Stimulated activated CD4-positive, alpha-beta T cell treated with anti-CD3 and anti-CD28 coated beads, Interleukin-4, amount 100 ng/mL, for 4 hours (primary cell): Measurements from ENCODE around the gene RMDN2.
"Not testable (repeated sequence)": the region's sequence is repeated elsewhere in the genome, so short reads cannot be mapped to it uniquely, and the experiment has no call there.

Experiments used
- DNase-seq, 2 experiments: peaks; one replicate each; pipeline ENCODE4 v3.0.0-alpha.2; 2020

RMDN2 gene

DNA sequence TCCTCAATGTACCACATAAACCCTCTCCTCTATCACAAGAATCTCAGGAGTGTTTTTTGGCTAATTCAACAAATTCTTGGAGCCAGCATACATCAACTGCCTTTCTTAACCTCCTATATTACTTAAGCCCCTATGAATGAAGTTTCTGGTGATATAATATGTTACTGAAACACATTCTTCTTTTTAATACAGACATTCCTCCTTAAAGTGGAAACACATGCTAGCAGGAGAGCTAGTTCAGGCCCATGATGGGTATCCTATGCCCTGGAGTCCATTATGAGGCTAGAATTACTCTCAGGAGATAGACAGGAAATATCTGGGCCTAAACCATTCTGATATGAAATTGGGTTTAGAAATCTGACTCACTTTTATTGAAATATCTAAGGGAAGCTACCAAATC, 26.6 kb upstream of the RMDN2 start:
- DNase-seq, result no peak

DNA sequence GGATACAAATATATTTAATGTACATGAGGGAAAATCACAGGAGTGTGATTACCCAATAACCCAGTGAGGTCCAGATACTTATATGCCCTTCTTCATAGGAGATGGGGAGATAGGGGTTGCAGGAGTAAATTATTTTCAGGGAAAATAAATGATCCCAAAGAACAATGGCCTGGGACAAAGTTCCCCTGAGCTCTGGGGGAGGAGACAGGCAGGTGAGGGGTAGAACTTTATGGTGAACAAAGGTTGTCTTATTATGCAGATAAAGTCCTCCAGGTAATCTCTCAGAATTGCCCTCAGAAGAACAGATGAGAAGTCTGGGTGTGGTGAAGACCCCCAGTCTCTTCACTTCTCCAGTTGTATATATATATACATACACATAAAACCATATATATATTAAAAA, 22.1 kb upstream of the RMDN2 start:
- DNase-seq, result no peak

DNA sequence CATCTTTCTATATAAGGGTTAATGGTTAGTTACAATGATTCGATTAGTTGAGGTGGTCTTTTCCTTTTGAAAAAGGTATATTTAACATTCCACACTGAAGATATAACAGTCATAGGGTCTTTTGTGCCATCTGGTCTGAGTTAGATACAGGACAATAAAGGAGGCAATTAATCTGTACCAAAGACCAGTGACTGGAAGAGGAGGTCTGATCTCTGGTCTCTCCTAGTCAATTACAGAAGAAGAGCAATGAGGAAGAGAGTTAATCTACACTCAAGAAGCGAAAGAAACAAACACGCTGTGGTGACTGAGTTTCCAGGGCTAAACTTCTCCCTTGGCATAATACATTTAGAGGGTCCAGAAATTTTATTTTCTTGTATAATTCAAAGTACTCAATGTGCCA, 20.7 kb upstream of the RMDN2 start:
- no peak for DNase-seq

DNA sequence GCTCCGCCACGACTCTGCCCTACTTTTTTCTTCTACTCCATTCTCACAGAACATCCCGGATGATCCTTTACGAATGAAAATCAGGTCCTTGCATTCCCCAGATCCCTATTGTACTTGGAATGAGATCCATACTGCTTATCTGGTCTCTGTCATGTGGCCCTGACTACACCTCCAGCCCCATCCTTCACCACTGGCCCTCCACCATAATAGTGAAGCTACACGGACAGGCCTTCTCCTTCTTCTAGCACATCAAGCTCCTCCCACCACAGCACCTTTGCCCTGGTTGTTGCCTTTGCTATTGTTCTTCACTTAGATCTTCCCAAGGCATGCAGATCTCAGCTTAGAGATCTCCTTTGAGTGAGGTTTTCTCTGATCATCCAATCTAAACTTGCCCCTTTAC, 20.1 kb upstream of the RMDN2 start:
- no peak for DNase-seq

DNA sequence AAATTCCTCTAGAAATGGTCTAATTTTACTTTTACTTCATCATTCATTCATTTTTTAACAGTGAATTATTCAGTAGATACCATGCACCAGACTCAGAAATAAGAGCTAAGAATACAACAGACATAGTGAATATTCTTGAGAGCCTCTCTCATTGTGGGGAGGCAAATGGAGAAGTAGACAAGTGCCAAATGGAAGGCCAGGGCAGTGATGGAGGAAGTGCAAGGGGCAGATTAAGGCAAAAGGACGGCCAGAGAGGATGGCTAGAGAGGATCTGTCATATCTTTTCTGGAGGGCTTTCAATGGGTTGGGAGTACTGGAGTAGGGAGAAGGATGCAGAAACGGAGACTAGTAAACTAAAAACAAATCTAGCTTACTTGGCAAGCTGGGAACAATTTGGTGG, 19.0 kb upstream of the RMDN2 start:
- no peak for DNase-seq

DNA sequence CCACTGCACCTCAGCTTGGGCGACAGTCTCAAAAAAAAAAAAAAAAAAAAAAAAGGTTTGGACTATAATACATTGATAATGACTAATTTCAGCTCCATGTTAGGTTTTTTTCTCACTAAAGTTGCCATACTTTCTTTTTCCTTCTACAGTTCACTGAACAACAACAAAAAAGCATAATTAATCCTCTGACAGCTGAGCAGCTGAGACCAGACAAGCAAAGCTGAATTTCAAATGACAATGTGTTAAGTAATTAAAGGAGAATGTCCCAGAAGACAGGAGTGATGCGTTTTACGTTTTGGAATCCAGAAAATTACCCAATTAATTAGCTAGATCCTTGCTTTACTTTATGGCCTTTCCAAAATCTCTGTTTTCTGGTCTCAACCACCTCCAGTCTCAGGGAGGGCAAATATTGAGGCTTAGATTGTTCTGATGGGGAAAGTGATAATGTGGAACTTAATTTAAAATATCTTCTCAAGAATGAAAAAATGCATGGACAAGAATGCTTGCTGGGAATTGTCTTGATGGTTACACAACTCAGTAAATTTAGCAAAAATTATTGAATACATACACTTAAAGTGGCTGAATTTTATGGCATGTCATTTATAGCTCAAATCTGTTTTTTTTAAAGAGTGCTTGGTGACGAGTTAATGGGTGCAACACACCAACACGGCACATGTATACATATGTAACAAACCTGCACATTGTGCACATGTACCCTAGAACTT, 17.4 kb upstream of the RMDN2 start:
- no peak for DNase-seq

DNA sequence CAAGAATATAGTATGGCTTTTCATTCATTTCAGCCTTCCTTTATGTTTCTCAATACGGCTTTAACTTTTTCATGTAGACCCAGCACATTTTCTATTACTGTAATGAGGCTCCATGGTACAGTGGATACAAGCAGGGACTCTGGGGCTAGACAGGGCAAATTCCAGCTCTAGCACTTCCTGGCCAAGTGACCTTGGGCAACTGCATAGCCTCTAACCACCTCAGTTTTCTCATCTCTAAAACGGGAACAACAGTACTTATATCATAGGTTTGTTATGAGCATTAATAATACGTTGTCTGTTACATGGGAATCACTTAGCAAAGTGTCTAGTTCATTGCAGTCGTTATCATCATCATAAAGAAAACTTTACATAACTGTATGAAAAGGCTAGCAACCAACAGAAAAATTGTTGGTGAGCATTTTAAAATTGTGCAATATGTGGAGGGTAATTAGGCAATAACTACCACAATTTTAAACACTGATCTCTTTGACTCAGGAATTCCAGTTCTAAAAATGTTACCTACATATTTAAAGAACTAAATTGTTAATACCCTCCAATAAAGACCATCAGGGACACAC, 13.7 kb upstream of the RMDN2 start:
- no peak for DNase-seq

DNA sequence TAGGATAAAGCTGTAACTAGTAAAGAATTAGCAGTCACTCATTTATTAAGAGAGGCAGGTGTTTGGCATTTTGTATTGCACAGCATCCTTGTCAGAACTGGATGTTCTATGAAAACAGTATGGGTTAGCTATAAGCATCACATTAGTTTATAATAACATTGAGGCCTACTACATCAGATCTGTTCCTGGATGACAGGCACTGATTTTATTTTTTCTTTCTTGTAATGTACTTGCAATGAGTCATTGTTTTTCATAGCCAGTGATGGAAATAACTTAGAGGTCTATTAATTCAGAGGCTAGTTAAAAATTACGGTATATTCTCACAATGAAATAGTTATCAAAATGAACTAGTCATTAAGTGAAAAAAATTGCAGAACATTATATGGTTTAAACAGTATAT, 13.0 kb upstream of the RMDN2 start:
- DNase-seq, result no peak

DNA sequence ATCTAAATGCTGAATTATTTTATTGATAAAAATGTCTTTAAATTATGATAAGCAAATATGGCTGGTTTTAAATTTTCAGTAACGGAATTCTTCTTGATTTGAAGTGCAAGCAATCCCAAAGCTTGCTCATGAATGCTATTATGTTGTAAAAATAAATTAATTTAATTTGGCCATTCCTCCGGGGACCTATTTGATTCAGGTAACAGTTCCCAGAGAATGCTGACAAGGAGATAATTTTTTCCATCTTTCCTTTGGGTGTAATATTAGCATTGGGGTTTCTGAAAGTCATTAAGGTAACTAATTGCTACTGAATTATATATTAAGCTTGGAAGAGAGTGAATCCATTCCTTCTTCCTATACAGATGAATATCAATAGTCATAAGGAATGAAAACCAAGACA, 12.5 kb upstream of the RMDN2 start:
- DNase-seq, result no peak

DNA sequence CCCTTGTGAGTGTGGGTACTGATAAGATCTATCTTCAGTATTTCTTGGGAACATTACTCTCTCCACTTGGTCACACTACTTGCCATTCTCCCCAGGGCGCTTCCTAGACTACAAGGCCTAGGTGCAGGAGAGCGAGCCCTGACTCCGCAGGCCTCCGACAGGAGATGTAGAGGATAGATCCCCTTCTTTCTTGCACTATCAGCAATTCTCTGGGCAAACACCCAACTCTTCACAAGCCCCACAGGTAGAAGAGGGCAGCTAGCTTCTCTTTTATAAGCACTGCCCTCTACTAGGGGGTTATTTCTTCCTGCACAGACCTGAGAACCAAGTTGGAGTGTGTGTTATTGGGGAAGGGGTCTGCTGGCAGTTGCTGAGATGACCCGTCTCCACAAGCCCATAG, 10.7 kb upstream of the RMDN2 start:
- DNase-seq, result no peak

DNA sequence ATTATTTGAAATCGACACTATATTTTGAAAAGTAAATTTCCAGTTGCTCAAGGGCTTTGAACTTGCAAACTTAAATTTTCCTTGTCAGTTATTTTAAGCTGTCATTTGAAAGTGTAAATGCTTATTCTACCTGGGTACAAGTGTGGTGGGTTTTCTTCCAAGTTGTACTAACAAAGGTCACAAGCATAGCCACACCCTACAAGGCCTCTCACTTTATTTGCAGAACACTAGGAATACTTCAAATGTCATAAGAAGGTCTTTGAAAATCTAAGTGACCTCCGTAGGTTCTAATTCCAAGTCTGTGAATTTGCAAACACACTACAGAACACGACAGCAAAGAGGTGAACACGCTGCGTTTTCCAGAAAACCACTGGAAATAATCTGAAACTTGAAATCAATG, 9.3 kb upstream of the RMDN2 start:
- no peak for DNase-seq

DNA sequence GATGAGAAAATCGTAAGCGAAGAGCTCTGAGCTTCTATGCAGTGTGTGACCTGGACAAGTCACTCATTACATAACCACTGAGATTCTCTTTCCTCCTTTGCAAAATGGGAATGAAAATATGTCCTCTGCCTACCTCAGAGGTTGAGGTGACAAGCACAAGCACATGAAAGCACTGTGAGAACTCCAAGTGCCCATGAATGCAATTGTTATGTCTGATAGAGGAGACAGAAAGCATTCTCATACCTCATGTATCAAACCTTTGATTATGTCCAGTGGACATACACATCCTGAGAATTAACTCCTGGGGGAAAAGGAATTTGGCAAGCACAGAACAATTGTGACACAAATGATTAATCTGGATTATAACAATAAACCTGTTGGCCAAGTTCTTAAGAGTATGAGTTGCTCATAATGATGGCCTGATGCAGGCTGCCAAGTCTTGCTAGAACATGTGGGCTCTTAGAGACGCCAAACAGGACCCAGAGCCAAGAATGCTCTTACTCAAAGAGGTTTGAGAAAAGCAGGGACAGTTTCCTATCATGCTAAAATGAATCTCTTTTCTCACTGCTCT, 8.5 kb upstream of the RMDN2 start:
- DNase-seq, result no peak

DNA sequence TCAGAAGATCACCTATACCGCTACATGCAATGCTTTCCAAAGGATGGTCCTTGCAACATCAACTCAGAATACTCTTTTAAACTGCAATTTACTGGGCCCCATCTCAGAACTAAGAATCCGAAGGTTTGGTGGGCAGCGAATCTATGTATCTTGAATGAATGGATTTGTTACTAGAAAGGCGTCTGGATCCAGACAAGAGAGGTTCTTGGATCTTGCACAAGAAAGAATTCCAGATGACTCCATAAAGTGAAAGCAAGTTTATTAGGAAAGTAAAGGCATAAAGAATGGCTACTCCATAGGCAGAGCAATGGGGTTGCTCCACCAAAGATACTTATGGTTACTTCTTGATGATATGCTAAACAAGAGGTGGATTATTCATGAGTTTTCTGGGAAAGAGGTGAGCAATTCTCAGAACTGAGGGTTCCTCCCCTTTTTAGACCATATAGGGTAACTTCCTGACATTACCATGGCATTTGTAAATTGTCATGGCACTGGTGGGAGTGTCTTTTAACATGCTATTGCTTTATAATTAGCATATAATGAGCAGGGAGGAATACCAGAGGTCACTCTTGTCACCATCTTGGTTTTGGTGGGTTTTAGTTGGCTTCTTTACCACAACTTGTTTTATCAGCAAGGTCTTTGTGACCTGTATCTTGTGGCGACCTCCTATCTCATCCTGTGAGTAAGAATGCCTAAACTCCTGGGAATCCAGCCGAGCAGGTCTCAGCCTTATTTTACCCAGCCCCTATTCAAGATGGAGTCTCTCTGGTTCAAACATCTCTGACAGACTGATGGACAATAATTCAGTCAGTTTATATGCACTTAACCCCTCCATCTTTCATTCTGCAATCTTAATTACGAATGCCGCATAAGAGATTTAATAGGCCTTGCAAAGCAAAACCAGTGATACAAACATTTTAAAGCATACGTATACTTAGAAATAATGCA, 7.5 kb upstream of the RMDN2 start:
- no peak for DNase-seq

DNA sequence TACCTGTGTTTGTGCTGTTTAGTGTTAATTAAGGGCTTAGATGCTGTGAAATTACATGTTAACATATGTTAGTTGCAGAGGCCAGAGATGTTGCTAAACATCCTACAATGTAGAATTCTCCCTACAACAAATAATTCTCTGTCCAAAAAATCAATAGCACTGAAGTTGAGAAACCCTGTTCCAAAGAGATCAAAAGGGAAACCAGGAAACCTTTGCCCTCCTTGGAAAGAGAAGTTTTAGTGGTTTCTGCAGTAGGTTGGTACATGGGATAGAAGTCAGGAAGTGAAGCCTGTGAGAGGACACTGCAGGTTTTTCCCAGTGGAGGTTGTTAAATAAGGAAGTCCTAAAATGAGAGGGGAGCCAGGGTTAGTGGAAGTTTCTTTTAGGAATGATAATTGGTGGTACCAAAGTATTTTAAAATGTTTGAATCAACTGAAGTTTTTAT, 6.3 kb upstream of the RMDN2 start:
- no peak for DNase-seq

DNA sequence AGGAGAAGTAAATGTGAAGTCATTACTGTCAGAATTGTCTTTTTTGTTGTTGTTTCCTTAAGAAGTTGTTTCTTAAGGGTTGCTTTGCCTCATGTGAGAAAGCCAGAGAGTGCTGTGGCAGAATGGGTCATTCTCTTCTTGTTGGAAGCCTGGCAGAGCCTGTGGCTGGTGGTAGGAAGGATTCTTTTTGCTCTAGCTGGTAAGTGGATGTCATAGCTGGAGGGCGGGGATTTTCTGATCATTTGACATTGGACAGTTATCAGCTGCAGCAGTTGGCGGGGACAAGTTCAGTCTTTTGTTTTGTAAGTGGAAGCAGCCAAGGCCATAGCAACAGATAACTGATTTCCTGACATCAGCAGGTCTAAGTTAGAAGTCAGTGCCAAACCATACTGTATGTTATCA, 5.5 kb upstream of the RMDN2 start:
- no peak for DNase-seq

DNA sequence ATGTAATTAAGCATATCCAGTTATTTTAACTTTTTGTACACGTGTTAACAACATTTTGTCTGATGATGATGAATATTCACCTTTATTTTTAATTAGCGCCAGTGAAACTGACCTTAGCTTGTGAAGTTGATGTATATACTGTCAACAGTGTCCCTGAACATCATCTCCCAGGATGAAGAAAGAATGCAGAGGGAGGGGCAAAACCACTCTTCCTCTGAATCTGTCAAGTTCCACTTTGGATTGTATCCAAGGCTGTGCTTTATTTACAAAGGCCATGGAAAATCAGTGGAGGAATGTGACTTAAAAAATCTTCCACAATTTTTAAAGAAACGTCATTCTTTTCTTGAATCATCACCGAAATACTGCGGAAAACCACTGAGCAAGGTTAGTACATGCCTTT, 4.5 kb upstream of the RMDN2 start:
- no peak for DNase-seq

DNA sequence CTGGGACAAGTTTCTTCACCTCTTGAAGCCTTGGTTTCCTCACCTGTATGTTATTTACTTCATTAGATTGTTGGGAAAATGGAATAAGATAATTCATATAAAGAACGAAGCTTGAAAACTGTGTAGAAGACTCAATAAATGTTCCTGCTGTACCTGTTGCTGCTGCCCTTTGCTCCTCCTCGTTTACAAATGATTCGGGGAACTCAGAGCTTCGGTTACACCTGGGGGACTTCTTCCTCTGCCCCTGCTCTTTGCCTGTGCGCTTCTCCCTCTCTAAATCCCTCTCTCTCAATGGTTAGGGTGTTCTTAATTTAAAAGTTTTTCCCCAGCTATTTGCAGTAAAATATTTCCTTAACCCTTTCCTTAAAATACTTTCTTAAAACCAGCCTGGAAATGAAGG, 3.3 kb upstream of the RMDN2 start:
- DNase-seq, result no peak

DNA sequence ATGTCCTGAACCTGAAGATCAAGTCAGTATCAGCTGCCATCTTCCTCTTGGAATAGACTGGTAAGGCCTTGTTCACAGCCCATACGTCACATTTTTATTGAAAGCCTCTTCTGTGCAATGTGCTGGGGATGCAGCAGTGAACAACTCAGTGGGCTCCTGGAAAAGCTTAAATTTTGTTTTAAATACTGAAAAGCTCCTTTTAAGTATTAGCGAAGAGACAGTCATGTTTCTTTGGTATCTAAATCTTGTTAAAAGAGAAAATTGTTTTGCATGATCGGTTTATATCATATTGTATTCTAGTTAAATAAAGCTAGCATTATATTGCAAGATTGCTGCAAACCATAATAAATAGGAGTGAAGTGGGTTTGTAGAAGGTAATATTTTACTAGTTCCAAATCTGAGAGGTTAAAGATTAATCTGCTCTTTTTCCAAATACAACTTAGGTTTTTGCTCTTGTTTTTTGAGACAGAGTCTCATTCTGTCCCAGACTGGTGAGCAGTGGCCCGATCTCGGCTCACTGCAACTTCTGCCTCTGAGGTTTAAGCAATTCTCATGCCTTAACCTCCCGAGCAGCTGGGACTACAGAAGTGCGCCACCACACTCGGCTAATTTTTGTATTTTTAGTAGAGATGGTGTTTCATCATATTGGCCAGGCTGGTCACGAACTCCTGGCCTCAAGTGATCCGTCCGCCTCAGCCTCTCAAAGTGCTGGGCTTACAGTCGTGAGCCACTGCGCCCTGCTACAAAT, 1.6 kb upstream of the RMDN2 start:
- no peak for DNase-seq

DNA sequence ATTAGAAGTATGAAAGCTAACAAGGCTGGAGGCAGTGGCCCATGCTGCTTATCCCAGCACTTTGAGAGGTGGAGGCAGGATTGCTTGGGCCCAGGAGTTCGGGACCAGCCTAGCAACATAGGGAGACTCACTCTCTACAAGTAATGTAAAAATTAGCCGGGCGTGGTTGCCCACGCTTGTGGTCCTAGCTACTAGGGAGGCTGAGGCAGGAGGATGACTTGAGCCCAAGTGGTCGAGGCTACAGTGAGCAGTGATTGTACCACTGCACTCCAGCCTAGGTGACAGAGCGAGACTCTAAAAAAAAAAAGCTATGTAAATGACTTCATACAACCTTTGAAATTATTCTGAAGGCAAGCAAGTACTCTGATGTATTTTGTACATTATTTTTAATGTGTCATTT, 1.5 kb downstream of the RMDN2 start:
- DNase-seq, result no peak

DNA sequence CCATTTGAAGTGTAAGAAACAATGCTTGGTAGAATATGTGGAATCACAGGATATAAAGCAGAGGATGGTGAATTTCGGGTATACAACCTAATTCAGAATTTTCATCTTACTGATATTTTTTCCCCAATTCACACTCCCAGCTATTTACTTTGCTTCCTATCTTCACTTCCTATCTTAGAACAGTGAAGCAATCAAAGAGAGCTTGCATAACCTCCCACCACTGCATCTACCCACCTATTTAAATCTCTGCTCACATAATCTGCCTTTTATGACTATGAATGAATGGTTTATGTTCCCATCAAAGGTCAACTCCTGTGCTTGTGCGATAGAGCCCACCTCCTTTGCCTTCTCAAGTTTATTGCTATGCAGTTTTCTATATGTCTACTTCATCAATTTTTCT, 3.3 kb downstream of the RMDN2 start:
- DNase-seq, result no peak

DNA sequence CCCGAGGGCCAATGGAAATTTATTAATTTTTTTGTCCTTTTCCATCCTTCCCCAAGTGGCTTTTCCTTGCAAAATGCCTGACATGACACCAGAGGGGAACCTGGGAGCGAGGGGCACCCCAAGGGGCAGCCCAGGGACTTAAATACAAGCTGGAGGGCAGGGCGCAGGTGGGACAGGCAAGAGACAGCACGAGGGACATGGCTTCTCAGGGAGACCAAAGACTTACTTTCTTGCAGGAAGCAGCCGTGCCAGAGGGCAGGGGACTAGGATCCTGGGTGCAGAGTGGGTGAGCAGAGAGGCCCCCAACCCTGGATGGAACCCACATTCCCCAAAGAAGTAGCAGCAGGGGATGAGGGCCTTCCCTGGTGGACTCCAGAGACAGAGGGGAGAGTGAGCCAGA, 5.3 kb downstream of the RMDN2 start:
- not testable (repeated sequence) for DNase-seq

DNA sequence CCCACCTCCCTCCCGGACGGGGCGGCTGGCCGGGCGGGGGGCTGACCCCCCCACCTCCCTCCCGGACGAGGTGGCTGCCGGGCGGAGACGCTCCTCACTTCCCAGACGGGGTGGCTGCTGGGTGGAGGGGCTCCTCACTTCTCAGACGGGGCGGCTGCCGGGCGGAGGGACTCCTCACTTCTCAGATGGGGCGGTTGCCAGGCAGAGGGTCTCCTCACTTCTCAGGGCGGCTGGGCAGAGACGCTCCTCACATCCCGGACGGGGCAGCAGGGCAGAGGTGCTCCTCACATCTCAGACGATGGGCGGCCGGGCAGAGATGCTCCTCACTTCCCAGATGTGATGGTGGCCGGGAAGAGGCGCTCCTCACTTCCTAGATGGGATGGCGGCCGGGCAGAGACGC, 7.8 kb downstream of the RMDN2 start:
- not testable (repeated sequence) for DNase-seq
